ENCODE measurements around the gene SMCO4.
"Not testable (repeated sequence)": the region's sequence is repeated elsewhere in the genome, so short reads cannot be mapped to it uniquely, and the experiment has no call there.

Gene SMCO4

GRCh38 chr11:93464927-93465540, 78.2 kb downstream of the SMCO4 start:
- DNase-seq = no peak

GRCh38 chr11:93463666-93464065, 79.5 kb downstream of the SMCO4 start:
- DNase-seq = not testable (repeated sequence)

GRCh38 chr11:93458286-93458685, 84.9 kb downstream of the SMCO4 start:
- no peak for DNase-seq

GRCh38 chr11:93444617-93445073, 98.5 kb downstream of the SMCO4 start:
- peak; percentile 3 to 17 for DNase-seq

- not testable (repeated sequence) for DNase-seq
Measured at GRCh38 chr11:93443232-93443631, 100.0 kb downstream of the SMCO4 start.

GRCh38 chr11:93432247-93432646, 110.9 kb downstream of the SMCO4 start:
- no peak for DNase-seq

Measured in CD4-positive, alpha-beta T cell treated with Interferon alpha-2 for 1 hour (primary cell).